ENCODE measurements around the gene SMPD4.
A peak's percentile ranks its signal among the peaks of the same experiment; 100 is the strongest.
"Not testable (repeated sequence)": the region's sequence is repeated elsewhere in the genome, so short reads cannot be mapped to it uniquely, and the experiment has no call there.

The SMPD4 gene

DNA sequence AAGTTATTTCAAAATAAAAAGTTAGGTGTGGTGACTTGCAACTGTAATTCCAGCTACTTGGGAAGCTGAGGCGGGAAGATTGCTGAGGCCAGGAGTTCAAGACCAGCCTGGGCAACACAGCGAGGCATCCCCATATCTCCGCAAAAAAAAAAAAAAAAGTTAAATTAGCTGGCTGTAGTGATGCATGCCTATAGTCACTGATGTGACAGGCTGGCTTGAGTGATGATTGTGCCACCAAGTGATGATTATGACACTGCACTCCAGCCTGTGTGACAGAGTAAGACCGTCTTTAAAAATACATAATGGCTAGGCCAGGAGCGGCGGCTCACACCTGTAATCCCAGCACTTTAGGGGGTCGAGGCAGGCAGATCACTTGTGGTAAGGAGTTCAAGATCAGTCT, 11.5 kb downstream of the SMPD4 start:
- FAIRE-seq (no peak), DNase-seq (ENCODE audit: insufficient read length) (no peak)
- TF ChIP-seq TAF1 (IDR thresholded peaks at IDR 0.05; ENCODE audit: borderline replicate concordance, low read depth, low read length) (no peak), POLR2A (IDR thresholded peaks at IDR 0.05; ENCODE audit: low read depth, low read length) (no peak), POLR2AphosphoS5 (IDR thresholded peaks at IDR 0.05; ENCODE audit: low read depth, low read length) (no peak)

DNA sequence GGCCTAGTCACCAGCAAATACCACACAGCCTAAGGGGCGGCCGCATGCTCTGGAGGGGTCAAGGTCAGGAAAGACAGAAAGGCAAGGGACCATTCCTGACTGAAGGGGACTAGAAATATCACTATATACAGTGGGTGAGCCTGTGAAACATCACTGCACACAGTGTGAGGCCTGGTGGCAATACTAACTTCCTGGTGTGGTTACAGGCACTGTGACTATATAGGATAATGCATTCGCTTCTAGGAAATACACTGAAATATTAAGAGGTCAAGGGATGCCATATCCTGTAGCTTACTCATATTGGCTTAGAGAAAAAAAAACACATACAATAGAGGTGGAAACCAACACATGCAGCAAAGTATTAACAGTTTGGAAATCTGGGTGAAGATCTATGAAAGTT, 12.2 kb downstream of the SMPD4 start:
- FAIRE-seq; DNase-seq (ENCODE audit: insufficient read length): not testable (repeated sequence)

DNA sequence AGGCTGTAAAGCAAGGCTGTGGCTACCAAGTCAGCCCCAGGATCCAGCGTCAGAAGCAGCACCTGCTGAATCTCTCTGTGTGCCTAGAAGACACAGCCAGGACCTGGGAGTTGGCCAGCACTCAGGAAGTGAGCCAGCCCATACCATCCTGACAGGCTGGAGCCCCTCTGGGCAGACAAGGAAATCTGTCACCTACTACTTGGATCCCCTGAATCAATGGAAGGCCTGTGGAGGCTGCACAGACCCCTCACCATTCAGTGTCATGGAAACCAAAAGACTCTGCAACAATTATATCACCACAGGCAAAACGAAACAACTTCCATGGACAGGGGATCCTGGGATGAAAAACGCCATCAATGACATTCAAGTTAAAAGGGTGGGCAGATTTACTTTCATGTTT, 14.8 kb downstream of the SMPD4 start:
- DNase-seq (ENCODE audit: insufficient read length); FAIRE-seq: not testable (repeated sequence)

DNA sequence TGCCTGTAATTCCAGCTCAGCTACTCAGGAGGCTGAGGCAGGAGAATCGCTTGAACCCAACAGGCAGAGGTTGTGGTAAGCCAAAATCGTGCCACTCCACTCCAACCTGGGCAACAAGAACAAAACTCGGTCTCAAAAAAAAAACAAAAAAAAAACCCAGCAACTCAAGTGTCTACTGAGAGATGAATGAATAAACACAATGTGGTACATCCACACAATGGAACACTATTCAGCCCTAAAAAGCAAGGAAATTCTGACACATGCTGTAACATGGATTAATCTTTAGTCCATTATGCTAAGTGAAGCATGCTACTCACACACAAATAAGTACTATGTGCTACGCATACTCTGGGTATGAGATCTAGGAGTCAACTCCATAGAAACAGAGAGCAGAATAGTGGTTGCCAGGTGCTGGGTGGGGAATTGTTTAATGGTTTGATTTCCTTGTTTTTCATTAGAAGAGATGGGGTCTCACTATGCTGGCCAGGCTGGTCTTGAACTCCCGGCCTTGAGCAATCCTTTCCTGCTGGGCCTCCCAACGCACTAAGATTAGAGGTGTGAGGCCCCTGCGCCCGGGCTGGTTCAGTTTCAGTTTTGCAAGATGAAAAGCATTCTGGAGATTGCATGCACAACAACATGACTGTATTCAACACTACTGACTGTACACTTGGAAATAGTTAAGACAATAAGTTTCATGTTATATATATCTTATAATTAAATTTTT, 15.9 kb downstream of the SMPD4 start:
- TF ChIP-seq POLR2A (IDR thresholded peaks at IDR 0.05; ENCODE audit: low read depth, low read length) (no peak), POLR2AphosphoS5 (IDR thresholded peaks at IDR 0.05; ENCODE audit: low read depth, low read length) (no peak), TAF1 (IDR thresholded peaks at IDR 0.05; ENCODE audit: borderline replicate concordance, low read depth, low read length) (no peak)
- FAIRE-seq: no peak
- no peak for DNase-seq (ENCODE audit: insufficient read length)

DNA sequence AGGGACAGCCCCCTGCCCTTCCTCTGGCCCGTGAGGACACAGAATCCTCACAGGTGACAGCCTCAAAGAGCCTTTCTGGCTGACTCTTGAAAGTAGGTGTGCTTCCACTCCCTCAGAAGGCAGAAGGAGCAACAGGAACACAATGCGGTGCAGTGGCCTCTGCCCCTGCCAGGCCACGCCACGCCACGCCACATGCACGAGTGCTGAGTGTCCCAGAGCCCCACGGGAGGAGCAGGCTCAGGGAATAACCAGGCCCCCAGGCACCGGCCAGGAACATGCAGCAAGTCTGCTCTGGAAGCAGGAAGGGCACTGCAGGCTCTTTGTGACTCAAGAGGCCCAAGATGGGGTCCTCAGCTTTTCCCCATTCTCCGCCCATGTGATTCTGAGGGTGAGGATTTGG, 18.4 kb downstream of the SMPD4 start:
- TF ChIP-seq POLR2A (IDR thresholded peaks at IDR 0.05; ENCODE audit: low read depth, low read length) (no peak), TAF1 (IDR thresholded peaks at IDR 0.05; ENCODE audit: borderline replicate concordance, low read depth, low read length) (no peak), POLR2AphosphoS5 (IDR thresholded peaks at IDR 0.05; ENCODE audit: low read depth, low read length) (no peak)
- FAIRE-seq: no peak
- no peak for DNase-seq (ENCODE audit: insufficient read length)

DNA sequence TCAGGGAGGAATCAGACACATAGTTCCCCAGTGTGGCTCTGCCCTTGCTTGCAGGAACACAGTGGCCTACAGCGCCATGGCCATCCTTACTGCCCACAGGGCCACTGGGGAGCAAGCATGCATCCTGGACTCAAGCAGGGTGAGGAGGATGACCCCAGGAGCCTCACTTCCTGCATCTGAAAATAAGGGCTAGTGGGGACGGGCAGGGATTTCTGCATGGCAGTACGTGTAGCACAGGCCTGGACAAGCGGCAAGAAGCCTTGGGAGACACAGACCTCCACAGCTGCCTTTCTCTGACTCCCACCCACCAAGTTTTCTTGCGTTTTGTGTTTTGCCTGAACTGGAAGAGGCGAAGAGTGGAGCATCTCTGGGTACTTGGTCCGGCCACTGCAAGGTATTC, 18.9 kb downstream of the SMPD4 start:
- DNase-seq (ENCODE audit: insufficient read length): not testable (repeated sequence)

DNA sequence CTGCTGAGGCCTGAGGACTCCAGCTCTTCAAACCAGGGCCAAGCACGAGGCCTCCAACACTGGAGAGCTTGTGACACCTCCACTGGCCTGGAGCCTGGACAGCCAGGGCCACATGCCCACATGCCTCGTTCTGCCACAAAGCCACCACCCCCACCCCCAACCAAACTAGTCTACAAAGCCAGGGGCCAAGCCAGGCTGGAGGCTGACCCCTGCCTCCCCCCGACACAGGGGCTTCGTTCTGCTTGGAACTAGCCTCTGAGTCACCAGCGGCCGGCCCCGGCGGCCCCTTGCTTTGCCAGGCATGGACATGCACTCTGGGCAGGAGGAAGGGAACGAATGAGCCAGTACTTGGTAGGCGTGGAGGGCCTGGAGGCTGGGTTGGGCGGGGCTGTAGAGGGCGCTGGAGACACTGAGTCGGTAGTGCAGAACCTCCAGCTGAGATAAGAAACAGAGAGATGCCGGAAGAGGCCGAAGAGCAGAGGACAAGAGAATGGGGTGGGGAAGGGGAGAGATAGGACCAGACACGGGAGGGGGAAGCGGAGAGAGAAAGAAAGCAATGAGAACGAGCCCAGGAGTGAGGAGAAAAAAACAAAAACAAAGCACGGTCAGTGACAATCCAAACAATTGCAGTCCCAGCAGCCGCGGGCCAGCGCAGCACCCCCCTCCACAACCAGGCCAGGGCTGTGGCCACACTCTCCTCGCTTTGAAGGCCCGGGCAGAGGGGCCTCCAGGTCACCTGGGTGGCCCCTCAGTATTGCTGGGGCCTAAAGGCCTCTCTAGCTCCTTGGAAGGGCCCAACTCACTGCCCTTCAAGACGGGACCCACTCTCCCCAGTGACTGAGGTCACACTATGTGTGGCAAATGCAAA, 20.3 kb downstream of the SMPD4 start:
- DNase-seq (ENCODE audit: insufficient read length); FAIRE-seq: not testable (repeated sequence)

More for the DNA sequence above, 18.9 kb downstream of the SMPD4 start:
- FAIRE-seq: not testable (repeated sequence)

DNA sequence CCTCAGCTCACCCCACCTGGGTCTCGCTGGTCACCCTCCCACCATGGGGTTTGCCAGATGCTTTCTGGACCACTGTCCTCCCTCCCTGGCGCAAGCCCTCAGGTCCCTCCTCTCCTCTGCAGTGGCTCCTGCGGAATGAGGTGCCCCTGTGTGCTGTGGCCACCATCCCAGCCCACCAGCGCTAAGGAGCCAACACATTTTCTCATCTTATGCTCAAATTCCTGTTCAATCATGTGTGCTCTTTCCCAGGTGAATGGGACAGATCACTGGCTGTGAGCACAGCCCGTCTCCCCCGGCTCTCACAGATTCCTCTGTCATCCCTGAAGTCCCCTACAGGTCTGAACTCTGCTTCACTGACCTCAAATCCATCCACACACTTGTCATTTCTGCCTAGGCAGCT, 21.3 kb downstream of the SMPD4 start:
- DNase-seq (ENCODE audit: insufficient read length) (no peak), FAIRE-seq (no peak)
- no peak for TF ChIP-seq POLR2A (IDR thresholded peaks at IDR 0.05; ENCODE audit: low read depth, low read length)
- TF ChIP-seq POLR2AphosphoS5 (IDR thresholded peaks at IDR 0.05; ENCODE audit: low read depth, low read length): no peak
- no peak for TF ChIP-seq TAF1 (IDR thresholded peaks at IDR 0.05; ENCODE audit: borderline replicate concordance, low read depth, low read length)

DNA sequence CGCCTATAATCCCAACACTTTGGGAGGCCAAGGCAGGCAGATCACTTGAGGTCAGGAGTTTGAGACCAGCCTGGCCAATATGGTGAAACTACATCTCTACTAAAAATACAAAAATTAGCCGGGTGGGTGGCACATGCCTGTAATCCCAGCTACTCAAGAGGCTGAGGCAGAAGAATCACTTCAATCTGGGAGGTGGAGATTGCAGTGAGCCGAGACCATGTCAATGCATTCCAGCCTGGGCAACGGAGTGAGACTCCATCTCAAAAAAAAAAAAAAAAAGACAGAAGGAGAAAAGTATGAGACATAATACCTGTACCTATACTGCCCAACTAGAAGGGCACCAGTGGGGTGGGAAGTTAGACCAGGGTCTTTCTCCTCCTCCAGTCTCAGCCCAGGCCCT, 22.0 kb downstream of the SMPD4 start:
- not testable (repeated sequence) for DNase-seq (ENCODE audit: insufficient read length); FAIRE-seq

DNA sequence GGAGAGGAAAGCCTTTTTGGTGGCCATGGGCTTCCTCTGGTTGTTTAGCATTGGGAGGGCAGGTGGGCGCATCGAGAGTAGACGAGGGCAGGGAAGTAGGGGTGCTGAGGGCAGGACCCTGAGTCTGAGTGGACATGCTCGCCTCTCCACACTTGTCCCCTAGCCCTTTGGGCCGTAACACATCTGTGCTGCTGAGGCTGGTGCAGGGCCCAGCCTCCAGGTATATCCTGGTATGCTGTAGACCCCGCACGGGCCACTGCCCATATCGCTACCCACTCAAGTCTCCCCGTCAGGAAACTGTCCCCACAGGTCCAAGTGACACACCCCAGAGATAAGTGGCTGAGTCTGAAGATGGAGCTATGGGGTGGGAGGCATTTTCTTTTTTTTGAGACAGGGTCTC, 22.8 kb downstream of the SMPD4 start:
- FAIRE-seq: no peak
- no peak for DNase-seq (ENCODE audit: insufficient read length)
- no peak for TF ChIP-seq TAF1 (IDR thresholded peaks at IDR 0.05; ENCODE audit: borderline replicate concordance, low read depth, low read length)
- TF ChIP-seq POLR2AphosphoS5 (IDR thresholded peaks at IDR 0.05; ENCODE audit: low read depth, low read length): no peak

DNA sequence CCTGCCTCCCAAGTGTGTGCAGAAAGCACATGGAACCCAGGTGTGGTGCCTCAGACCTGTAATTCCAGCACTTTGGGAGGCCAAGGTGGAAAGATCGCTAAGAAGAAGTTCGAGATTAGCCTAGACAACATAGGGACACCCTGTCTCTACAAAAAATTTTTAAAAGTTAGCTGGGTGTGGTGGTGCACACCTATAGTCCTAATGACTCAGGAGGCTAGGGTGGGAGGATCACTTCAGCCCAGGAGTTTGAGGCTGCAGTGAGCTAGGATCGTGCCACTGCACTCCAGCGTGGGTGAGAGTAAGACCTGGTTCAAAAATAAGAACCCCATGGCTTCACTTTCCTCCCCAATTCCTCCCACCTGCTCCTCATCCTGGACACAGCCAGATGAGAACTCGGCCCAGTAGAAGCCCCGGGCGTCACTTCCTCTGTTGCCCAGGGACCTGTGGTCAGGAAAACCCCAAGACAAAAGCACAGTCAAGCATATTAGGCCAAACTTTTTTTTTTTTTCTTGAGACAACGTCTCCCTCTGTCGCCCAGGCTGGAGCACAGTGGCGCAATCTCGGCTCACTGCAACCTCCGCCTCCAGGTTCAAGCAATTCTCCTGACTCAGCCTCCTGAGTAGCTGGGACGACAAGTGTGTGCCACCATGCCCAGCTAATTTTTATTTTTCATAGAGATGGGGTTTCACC, 23.4 kb downstream of the SMPD4 start:
- peak; percentile 91 for FAIRE-seq
- DNase-seq (ENCODE audit: insufficient read length): not testable (repeated sequence)

DNA sequence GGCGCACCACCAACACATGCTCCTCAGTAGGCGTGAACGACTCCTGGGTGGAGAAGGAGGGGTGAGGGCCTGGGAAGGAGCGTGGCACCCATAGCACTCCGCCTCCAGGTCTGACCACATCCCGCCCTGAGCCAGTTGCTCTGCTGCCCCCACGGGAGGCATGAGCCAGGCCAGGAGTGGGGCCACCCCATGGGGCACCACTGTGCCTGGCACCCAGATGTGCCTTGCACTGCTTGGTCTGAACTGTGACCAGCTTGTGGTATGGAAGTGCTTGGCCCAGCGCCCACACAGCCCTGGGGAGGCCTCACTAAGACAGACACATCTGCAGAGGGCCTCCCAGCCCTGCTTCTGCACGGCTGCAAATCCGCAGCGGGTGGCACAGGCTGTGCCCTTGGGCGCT, 24.0 kb downstream of the SMPD4 start:
- not testable (repeated sequence) for DNase-seq (ENCODE audit: insufficient read length)
- FAIRE-seq: peak; percentile 46

DNA sequence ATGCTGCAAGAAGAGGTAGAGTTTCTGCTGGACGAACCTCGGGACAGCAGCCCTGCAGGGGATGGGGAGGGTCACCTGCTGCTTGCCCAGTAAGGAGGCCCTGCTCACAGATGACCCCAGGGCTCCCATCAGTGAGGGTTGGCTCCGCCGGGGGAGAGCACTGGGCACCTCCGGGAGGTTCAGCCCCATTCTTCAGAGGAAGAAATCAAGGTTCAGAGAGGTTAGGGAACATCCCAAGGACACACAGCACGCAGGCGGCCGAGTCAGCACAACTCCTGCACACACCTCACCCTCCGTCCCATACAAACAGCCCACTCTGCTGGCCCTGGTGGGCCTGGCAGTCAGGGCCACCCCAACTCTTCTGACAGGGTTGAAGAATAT, 24.8 kb downstream of the SMPD4 start:
- FAIRE-seq: no peak
- no peak for DNase-seq (ENCODE audit: insufficient read length)
- TF ChIP-seq POLR2A (IDR thresholded peaks at IDR 0.05; ENCODE audit: low read depth, low read length): no peak; the same call in 1 of the 2 replicates
- no peak for TF ChIP-seq TAF1 (IDR thresholded peaks at IDR 0.05; ENCODE audit: borderline replicate concordance, low read depth, low read length)
- TF ChIP-seq POLR2AphosphoS5 (IDR thresholded peaks at IDR 0.05; ENCODE audit: low read depth, low read length): no peak

DNA sequence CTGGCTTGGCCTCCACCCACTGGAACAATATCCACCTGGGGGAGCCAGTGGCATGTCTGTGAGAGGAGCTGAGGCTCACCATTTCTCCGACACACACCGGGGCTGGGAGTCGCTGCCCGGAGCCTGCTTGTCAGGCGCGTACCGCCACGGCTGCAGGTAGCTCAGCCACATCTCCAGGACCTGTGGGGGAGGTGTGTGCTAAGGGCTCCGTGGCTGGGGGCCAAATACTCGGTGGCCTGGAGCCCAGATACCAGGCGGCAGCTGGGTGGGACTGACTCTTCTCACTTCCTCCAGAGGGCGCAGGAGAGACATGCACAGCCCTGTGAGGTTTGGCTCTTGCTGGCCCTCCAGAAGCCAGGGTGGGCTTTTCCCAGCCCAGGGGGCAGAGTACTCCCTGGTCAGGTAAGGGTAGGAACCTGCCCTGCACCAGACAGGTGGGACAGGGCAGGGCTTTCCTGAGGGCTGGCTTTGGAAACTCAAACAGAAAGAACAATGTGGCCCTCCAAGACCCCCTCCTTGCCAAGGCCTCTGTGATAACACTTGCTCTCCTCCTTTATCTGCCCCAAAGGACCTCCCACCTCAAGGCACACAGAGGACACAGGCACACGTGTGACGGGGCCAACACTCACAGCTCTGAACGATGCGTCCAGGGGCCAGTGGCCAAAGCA, 25.3 kb downstream of the SMPD4 start:
- DNase-seq (ENCODE audit: insufficient read length): not testable (repeated sequence)
- FAIRE-seq: peak; percentile 88
